Stimulated activated CD4-positive, alpha-beta T cell treated with anti-CD3 and anti-CD28 coated beads, Interleukin-15, amount 100 ng/mL, for 48 hours (primary cell): ENCODE data around the gene TMCC2.
"Not testable (repeated sequence)": the region's sequence is repeated elsewhere in the genome, so short reads cannot be mapped to it uniquely, and the experiment has no call there.

Experiments used
- DNase-seq, 2 donors: peaks; one replicate each; pipeline ENCODE4 v3.0.0-alpha.2; 2020; ENCODE audit warnings: low read depth in 2 of 2

TMCC2 gene

DNA sequence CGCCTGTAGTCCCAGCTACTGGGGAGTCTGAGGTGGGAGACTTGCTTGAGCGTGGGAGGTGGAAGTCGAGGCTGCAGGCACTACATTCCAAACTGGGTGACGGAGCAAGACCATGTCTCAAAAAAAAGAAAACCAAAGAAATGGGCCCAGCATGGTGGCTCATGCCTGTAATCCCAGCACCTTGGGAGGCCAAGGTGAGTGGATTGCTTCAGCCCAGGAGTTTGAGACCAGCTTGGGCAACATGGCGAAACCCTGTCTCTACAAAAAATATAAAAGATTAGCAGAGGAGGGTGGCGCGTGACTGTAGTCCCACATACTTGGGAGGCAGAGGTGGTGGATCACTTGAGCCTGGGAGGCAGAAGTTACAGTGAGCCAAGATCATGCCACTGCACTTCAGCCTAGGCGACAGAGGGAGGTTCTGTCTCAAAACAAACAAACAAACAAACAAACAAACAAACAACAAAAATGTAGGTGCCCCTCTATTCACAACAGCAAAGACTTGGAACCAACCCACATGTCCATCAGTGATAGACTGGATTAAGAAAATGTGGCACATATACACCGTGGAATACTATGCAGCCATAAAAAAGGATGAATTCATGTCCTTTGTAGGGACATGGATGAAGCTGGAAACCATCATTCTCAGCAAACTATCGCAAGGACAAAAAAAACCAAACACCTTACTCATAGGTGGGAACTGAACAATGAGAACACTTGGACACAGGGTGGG is 53.1 kb downstream of the TMCC2 start:
- DNase-seq: not testable (repeated sequence)

DNA sequence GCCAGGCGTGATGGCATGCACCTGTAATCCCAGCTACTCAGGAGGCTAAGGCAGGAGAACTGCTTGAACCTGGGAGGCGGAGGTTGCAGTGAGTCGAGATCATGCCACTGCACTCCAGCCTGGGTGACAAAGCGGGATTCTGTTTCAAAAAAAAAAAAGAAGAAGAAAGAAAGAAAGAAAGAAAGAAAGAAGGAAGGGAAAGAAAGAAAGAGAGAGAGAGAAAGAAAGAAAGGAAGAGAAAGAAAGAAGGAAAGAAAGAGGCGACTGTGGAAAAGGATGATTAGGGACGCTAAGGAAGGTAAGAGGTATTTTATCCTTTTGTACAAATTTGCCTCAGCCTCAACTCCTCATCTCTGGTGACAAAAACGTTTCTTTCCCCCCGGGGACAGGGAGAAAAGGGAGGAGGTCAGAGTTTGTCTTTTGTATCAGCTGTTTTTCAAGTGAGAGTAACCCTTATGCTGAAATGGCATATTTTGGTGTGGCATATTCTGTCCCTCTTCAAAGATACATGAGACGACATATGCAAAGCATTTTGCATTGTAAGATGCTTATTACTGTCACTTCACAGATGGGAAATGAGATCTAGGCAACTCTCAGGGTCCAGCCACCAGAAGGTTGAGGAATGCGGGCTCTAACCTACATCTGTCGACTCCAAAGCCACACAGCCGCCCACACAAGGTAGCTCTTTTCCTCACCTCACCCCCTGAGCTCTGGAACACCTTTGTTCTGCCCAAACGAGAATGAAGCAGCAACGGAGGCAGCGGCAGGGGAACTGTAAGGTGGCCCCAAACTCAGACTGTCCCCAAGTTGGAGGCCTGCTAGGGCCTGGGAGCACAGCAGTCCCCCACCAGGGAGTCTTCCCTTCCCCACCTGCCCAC is 55.8 kb downstream of the TMCC2 start:
- no peak for DNase-seq

DNA sequence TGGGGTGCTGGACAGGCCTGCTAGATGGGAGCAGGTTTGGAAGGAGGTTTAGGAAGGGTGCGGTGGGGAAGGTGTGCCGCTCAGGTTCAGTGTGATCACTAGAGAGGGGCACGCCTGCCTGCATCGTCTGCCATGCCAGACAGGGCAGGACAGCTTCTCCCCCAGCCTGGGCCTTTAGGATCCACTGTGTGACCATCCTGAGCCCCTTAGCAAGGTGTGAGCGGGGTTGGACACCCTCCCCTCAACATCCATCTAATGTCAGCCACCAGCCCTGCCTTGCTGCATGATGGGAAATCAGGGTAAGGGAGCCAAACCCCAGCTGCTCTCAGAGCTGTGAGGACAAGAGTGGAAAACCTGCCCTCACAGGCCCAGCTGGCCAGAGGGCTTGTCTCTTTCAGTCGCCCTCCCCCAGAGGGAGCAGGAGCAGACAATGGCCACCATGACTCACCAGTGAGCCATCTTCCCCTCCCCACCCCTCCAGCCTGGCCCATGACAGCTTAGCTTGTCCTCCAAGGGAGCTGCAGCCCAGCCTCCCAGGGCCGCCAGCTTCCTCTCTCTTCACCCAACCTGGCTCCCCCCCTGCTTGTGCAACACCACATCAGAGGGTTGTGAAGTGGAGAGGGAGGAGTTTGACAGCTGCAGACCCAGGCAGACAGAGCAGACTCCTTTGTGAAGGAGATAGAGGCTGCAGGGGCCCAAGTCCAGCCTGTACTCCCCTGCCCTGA is 56.8 kb downstream of the TMCC2 start:
- peak; percentile 76 to 82 for DNase-seq

DNA sequence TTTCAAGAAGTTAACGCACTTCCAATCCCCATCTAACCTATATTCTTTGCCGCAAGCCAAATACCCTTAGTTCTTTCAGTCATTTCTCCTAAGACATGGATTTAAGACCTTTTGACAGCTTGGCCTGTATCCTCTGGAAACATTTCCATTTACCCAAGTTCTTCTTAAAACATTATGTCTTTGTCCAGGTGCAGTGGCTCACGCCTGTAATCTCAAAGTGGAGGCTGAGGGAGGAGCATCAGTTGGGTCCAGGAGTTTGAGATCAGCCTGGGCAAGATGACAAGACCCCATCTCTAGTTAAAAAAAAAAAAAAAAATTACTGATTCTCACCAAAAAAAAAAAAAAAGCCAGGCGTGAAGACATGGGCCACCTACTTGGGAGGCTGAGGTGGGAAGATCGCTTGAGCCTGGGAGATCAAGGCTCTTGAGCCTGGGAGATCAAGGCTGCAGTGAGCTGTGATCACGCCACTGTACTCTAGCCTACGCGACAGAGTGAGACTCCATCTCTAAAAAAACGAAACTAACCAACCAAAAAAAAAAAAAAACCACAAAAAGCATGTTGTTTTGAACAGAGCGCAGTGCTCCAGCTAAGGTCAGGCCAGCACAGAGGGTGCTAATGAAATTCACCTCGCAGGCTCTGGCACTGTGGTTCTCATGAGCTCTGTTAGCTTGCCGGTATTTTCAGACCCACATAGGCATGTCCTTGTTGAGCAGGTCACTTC is 57.8 kb downstream of the TMCC2 start:
- peak; percentile 24 to 36 for DNase-seq

DNA sequence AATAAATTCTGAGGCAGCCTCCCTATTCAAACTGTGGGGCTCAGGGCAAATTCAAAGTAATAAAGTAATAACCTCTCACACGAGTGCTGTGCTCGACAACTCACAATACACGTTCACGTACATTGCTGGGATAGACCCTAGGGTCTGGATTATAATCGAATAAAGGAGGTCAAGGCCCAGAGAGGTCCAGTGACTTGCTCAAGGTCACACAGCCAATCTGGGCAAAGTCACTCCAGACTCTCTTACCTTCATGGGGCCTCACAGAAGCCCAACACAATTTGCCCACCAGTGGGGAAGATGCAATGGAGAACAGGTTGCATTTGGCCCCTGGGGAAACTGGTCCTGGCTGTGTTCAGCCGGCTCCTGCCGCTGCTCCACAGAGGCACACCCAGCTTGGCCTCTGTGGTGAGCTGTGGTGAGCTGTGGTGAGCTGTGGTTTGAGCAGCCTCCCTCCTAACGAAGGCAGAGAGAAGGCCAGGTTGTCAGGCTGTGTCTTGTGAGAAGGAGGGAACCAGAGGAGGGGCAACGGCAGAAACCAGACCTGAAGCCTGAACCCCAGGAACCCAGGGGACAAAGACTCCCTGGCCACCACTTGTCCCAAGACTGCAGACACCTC is 58.7 kb downstream of the TMCC2 start:
- DNase-seq: peak; percentile 59 to 60

DNA sequence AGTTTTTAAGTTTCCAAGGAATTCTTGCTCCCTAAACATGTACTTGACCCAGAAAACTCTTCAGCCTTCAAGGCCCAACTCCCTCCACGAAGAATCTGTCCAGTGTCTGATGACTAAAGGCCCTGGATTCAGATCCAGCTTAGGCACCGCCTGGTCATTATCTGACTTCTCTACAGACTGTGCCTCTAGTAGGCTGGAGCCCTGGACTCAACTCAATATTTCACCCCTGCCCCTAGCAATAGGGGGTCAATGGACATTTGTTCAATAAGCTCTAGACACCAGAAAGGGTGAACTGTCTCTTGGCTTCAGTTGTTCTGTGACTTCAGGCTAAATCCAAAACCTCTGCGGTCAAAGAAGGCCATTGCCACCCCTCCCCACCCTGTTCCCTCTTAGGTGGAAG is 59.3 kb downstream of the TMCC2 start:
- DNase-seq: no peak

DNA sequence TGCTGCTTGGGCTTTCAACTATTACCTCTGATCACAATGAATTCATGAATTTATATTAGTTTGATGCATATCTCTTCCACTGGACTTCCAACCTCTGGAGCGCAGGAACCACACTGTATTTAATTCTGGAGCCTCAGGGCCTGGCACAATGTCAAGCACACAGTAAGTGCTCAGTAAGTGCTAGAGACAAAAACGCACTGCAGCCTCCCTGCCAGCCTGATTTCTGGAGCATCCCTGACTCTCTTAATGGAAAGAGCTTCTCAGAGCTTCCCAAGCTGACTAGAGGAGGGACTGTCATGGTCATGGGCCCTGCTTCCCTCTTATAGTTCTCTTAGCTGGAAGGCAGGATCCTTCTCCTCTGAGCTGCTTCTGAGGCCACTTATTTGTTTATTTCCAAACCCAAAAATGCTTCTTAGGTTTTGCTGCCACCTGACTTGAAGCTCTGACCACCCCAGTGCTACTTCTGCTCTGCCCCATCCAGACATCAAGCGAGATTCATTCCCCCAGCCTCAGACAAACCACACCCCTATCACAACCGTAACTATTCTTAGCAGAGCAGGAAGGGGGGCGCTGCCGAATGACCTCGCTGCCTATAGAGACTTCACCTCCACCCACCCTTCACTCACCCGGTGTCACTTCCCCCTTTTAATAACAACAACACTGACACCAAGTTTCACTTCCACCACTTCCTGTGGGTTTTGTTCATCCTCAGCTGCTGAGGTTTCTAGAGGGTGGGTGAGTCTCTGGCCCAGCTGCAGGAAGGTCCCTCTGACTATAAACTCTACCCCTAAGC is 60.2 kb downstream of the TMCC2 start:
- peak; percentile 53 to 73 for DNase-seq

DNA sequence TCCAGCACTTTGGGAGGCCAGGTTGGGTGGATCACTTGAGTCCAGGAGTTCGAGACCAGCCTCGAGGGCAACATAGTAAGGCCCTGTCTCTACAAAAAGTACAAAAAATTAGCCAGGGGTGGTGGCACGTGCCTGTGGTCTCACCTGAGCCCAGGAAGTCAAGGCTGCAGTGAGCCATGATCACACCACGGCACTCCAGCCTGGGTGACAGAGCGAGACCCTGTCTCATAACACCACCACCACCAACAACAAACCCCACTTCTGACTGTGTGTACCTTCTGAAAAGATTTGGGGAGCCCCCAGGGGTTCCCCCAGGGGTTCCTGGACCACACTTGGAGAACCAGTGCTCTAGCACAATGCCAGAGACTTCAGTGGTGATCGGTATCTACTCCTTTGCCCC is 63.9 kb downstream of the TMCC2 start:
- no peak for DNase-seq

DNA sequence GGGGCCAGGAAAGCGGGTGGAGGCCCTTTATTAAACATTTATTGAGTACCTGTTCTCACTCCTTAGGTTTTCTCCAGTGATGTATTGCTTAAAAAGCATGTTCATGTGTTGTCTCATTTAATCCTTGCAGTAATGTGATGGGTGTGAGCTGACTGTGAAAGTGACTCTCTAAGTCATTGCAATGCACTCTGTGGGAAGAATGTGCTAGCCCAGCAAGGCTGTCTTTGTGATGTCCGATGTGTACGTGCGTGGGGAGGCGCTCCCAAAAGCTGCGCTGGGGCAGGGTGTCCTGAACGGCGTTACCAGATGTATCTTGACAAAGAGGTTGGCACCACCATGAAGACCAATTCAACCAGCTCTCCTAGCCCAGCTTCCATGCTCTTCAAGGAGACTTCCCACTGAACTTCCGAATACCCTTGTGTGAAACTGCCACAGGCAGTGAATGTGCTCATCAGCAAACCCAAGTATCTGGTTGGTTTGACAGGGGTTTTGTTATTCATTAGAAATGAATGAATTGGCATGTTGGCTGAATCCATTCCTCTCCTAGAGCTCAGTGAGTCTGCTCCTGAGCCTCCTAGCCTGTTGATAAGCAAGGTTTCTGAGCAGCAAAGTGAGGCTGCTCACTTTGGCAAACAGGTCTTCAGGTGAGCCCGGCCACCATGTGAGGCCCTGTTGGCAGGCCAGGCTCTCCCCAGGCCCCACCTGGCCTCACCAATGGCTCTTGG is 65.8 kb downstream of the TMCC2 start:
- DNase-seq: no peak

DNA sequence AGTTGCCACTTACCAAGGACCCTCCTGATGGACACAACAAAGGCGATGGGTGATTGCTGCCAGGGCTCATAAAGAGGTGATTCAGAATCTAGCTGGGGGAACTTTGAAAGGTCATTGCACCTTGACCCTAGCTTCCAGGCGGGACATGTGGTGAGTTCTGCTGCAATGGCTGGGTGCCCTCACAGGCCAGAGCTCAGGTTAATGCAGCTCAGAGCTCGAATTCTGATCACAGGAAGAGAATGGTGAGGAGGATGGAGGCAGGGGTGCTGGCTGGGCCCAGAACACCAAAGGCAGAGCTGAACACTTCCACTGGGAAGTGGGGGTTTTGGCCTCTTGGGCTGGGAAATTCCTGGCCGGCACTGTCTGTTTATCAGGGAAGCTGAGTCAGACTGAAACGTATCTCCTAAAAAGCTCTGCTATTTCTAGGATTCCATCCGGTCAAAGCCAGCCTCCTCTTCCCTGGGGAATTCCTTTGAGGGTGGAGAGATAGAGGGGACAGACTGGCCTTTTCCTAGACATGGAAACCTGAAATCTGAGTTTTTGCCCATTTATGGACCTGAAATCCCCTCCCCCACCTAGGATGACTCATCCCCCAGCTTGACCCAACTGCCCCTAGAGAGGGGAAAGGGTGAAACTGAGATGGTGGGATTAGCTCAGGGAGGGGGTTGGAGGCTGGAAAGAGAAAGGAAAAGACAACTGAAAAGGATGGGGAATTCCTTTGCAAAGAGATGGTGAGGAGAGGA is 66.6 kb downstream of the TMCC2 start:
- DNase-seq: no peak

DNA sequence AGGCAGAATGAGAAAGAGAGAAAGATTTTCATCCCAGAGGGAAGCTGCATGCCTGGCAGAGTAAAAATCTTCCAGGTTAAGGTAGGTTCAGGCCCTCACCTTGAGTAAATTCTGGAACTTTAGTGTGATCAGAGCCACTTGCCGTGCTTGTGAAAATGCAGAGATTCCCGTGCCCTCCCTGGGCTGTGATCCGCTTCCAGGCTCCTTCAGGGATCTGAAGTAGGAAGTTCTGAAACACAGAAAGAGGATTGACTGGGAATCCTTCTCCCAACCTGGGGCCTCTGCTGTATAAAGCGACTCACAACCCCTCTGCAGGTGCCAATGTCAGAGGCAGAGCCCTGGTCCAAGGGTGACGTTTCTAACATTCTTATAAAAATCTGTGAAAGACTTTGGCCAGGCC is 67.2 kb downstream of the TMCC2 start:
- DNase-seq: no peak

DNA sequence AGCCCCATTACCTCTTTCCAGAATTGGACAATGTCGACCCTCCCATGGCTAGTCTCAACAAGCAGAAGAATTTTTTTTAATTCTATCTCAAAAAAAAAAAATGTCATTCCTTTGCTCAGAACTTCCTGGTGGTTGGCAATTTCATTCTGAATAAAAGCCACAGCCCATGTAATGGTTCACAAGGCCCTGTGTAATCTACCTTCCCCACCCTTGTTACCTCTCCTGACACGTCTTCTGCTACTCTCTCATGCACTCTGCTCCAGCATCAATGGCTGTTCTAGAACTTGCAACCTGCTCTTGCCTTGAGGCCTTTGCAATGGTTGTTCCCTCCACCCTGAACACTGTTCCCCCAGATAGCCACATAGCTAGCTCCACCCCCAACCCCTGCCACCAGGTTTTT is 68.4 kb downstream of the TMCC2 start:
- no peak for DNase-seq

DNA sequence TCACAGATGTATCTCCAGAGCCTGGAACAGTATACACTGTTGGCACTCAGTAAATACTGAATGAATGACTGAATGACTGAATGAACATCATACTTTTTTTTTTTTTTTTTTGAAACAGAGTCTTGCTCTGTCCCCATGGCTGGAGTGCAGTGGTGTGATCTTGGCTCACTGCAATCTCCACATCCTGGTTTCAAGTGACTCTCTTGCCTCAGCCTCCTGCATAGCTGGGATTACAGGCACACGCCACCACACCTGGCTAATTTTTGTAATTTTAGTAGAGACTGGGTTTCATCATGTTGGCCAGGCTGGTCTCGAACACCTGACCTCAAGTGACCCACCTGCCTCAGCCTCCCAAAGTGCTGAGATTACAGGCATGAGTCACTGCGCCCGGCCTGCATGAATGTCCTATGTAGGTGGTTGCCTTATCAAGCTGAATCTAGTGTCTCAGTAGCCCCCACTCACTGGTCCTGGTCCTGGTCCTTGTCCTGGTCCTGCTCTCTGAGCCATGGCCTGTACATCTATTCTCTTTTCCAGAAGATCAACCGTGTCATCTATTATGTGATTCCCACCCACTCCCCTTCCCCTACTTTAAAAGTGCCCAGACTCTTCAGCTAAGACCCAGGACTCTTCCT is 69.9 kb downstream of the TMCC2 start:
- not testable (repeated sequence) for DNase-seq

DNA sequence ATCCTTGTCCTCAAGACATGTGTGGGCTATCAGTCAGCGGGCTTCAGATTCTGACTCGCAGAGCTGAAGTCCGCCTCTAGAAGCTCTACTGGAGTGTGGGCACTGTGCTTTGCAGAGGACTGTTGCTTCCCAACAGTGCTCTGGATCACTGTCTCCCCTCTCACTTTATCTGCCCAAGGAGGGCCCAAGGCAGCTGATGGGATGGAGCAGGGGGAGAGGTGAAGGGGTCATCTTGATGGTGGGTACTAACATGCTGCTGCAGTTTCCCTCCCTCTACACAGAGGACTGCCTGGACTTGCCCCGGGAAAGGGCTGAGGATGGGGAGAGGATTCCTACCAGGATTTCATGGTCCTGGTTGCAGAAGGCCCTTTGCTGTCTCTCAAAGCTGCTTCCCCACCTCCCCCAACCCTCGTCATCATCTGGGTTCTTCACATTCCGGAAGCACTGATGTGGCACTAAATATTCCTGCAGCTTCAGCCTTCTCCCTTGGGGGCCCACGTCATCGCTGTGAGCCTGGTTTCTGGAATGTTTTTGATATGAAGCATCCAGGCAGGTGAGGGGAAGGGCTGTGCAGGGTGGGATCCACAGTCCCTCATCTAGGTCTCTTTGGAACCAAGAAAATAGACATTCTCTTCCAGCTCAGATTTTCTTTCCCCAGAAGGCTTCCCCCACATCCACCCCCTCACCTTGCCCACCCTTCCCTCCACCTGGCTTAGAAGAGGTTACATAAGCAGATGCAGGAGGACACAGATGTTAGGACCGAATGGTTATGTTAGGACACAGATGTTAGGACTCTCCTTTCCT is 70.6 kb downstream of the TMCC2 start:
- DNase-seq: no peak

DNA sequence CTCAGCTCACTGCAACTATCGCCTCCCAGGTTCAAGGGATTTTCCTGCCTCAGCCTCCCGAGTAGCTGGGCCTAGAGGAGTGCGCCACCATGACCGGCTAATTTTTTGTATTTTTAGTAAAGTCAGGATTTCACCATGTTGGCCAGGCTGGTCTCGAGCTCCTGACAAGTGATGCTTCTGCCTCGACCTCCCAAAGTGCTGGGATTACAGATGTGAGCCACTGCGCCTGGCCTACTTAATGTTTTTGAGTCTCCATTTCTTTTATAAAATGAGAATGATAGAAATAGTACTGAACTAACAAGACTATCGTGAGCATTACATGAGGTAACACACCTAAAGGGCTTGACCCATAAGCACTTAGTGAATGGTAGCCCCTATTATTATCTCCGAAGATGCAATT is 72.4 kb downstream of the TMCC2 start:
- no peak for DNase-seq

DNA sequence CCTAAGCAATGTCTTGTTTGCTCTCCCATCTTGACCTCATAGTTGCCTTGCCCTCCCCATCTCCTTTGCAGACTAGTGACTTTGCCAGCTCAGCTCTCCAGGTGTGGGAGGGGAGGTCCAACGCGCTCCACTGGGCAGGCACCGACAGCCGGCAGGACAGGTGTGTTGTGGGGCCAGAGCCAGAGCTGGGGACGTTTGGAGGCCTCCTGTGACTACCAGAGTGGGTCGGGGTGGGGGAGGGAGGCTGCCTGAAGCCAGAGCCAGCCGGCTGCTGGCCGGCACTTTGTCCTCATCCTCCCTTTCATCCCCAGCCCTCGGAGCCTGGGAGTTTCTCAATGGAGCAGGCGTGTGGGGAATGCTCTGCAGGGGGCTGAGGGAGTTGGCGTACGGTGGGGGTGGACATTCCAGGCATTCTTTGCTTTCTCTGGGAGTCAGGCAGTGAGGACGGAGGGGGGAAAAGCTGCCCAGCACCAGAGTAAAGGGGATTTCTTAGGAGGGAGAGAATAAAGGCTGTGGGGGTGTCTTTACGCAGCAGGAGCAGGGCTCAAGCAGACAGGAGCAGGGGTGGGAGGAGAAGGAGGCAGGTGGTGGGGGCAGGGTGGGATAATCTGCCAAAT is 73.6 kb downstream of the TMCC2 start:
- DNase-seq: no peak

DNA sequence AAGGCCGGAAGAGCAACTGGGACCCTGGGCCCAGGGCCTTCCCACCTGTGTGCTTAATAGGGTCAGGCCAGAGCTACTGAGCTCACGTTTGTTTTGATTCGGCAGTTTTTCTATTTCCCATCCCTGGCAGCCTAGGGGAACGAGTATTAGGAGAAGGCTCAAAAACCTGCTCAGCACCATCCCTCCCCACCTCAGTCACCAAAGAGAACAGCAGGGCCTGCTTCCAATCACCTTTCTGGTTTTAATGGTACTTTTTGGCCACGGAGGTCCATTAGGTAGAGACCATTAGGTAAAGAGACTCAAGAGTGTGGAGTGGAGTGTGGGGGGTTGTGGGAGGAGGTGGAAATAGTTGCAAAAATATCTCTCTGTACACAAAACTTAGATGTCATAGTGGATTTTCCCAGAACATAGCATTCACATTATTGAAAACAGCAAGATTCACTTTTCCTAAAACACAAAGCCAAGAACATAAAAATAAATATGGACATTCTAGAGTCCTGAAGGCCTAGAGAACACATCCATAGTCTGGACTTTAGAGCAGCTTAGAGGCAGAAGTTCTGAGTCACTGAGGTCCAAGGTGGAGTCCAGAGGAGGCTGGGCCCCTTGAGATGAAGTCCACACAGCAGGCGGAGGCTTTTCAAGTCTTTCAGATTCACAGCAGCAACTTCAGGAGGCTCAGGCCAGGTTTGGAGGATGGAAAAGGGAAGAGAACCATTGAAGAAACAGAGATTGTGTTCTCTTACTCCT is 74.3 kb downstream of the TMCC2 start:
- DNase-seq: no peak
